ENCODE results near the gene APLN.

Gene APLN

GRCh38 chrX:129649268-129650182 lies 5.2 kb downstream of the APLN start:
- no peak overlapping the region for H3K27ac ChIP-seq
- no peak for TF ChIP-seq FOXP2 (optimal IDR thresholded peaks at IDR 0.05; ENCODE audit: control extremely low read depth, extremely low read length, insufficient read depth)
- no peak overlapping the region for H3K9ac ChIP-seq (ENCODE audit: insufficient read length)
- H3K36me3 ChIP-seq (ENCODE audit: insufficient read depth, low read length): no peaks in the 10 kb centered on the region
- no peak overlapping the region for H3K4me3 ChIP-seq
- no peak for DNase-seq (ENCODE audit: low read depth, low spot score)
- no peaks in the 10 kb centered on the region for H3K9me3 ChIP-seq (ENCODE audit: low read depth, low read length)

- TF ChIP-seq POLR2AphosphoS5 (IDR thresholded peaks at IDR 0.05; ENCODE audit: borderline replicate concordance, low read depth, low read length): no peak
- no peak for TF ChIP-seq FOXP2 (optimal IDR thresholded peaks at IDR 0.05; ENCODE audit: control extremely low read depth, extremely low read length, insufficient read depth)
- TF ChIP-seq EZH2 (IDR thresholded peaks at IDR 0.05): no peak
- no peak overlapping the region for H3K9ac ChIP-seq (ENCODE audit: insufficient read length)
- no peak for DNase-seq (ENCODE audit: low read depth, low spot score)
- no peak overlapping the region for H3K4me3 ChIP-seq
- H3K36me3 ChIP-seq (ENCODE audit: insufficient read depth, low read length): no peaks in the 10 kb centered on the region
- no peak overlapping the region for H3K27ac ChIP-seq
- H3K9me3 ChIP-seq (ENCODE audit: low read depth, low read length): no peaks in the 10 kb centered on the region
Observed at GRCh38 chrX:129648514-129649267, 6.1 kb downstream of the APLN start.

GRCh38 chrX:129647418-129648410 lies 7.0 kb downstream of the APLN start:
- no peak overlapping the region for H3K27ac ChIP-seq
- no peak overlapping the region for H3K9ac ChIP-seq (ENCODE audit: insufficient read length)
- no peak overlapping the region for H3K4me3 ChIP-seq
- TF ChIP-seq POLR2AphosphoS5 (IDR thresholded peaks at IDR 0.05; ENCODE audit: borderline replicate concordance, low read depth, low read length) (no peak), EZH2 (IDR thresholded peaks at IDR 0.05) (no peak), FOXP2 (optimal IDR thresholded peaks at IDR 0.05; ENCODE audit: control extremely low read depth, extremely low read length, insufficient read depth) (no peak)
- H3K9me3 ChIP-seq (ENCODE audit: low read depth, low read length): no peaks in the 10 kb centered on the region
- H3K36me3 ChIP-seq (ENCODE audit: insufficient read depth, low read length): no peaks in the 10 kb centered on the region
- no peak for DNase-seq (ENCODE audit: low read depth, low spot score)

GRCh38 chrX:129646566-129647417 lies 8.0 kb downstream of the APLN start:
- no peaks in the 10 kb centered on the region for H3K36me3 ChIP-seq (ENCODE audit: insufficient read depth, low read length)
- H3K27ac ChIP-seq: no peak overlapping the region
- no peak overlapping the region for H3K4me3 ChIP-seq
- TF ChIP-seq EZH2 (IDR thresholded peaks at IDR 0.05) (no peak), POLR2AphosphoS5 (IDR thresholded peaks at IDR 0.05; ENCODE audit: borderline replicate concordance, low read depth, low read length) (no peak)
- H3K9me3 ChIP-seq (ENCODE audit: low read depth, low read length): no peaks in the 10 kb centered on the region
- no peak for DNase-seq (ENCODE audit: low read depth, low spot score)
- no peak overlapping the region for H3K9ac ChIP-seq (ENCODE audit: insufficient read length)

GRCh38 chrX:129642641-129643040 lies 12.1 kb downstream of the APLN start:
- H3K4me3 ChIP-seq: no peak overlapping the region
- no peaks in the 10 kb centered on the region for H3K9me3 ChIP-seq (ENCODE audit: low read depth, low read length)
- no peak overlapping the region for H3K27ac ChIP-seq
- no peak overlapping the region for H3K9ac ChIP-seq (ENCODE audit: insufficient read length)
- no peak for DNase-seq (ENCODE audit: low read depth, low spot score)
- H3K36me3 ChIP-seq (ENCODE audit: insufficient read depth, low read length): no peaks in the 10 kb centered on the region
- TF ChIP-seq POLR2AphosphoS5 (IDR thresholded peaks at IDR 0.05; ENCODE audit: borderline replicate concordance, low read depth, low read length): no peak
- TF ChIP-seq EZH2 (IDR thresholded peaks at IDR 0.05): no peak
- TF ChIP-seq FOXP2 (optimal IDR thresholded peaks at IDR 0.05; ENCODE audit: control extremely low read depth, extremely low read length, insufficient read depth): no peak

- DNase-seq (ENCODE audit: low read depth, low spot score): no peak
- Histone ChIP-seq H3K9me3 (ENCODE audit: low read depth, low read length) (no peaks in the 10 kb centered on the region), H3K4me3 (no peak overlapping the region), H3K36me3 (ENCODE audit: insufficient read depth, low read length) (no peaks in the 10 kb centered on the region), H3K27ac (no peak overlapping the region), H3K9ac (ENCODE audit: insufficient read length) (no peak overlapping the region)
- TF ChIP-seq POLR2AphosphoS5 (IDR thresholded peaks at IDR 0.05; ENCODE audit: borderline replicate concordance, low read depth, low read length): no peak
Observed at GRCh38 chrX:129641941-129642340, 12.8 kb downstream of the APLN start.

GRCh38 chrX:129641469-129641868 lies 13.3 kb downstream of the APLN start:
- TF ChIP-seq FOXP2 (optimal IDR thresholded peaks at IDR 0.05; ENCODE audit: control extremely low read depth, extremely low read length, insufficient read depth): no peak
- no peak for DNase-seq (ENCODE audit: low read depth, low spot score)
- no peaks in the 10 kb centered on the region for H3K9me3 ChIP-seq (ENCODE audit: low read depth, low read length)
- H3K9ac ChIP-seq (ENCODE audit: insufficient read length): no peak overlapping the region
- H3K36me3 ChIP-seq (ENCODE audit: insufficient read depth, low read length): no peaks in the 10 kb centered on the region
- H3K4me3 ChIP-seq: no peak overlapping the region
- no peak overlapping the region for H3K27ac ChIP-seq

Data from SK-N-MC (cell line).